Caco-2 (cell line): Measurements from ENCODE around the gene D2HGDH. TPM values are rescaled to one million over a fixed set of nuclear protein-coding genes. Genes with fewer than 3 reads are reported as not detected.
"Not testable (repeated sequence)": the region's sequence is repeated elsewhere in the genome, so short reads cannot be mapped to it uniquely, and the experiment has no call there.

ENCODE experiments used
- BruUV-seq: library from RNA; stranded (reverse); fragments of 400-500 nt; replicated peaks from 2 replicates; lab custom pipeline; 2021; lab: Mats Ljungman, UMichigan
- CTCF ChIA-PET: fragments of 300-600 bp; sonication (Branson Sonifier 250); formaldehyde crosslinking; loops from one replicate; lab custom pipeline; 2022; ENCODE audit warnings: antibody characterized with exemption; lab: Charles Lee
- POLR2A ChIA-PET: fragments of 300-600 bp; sonication (Branson Sonifier 250); formaldehyde crosslinking; loops from one replicate; lab custom pipeline; 2022; ENCODE audit warnings: antibody characterized with exemption; lab: Charles Lee
- DNase-seq, 2 experiments: peaks; one replicate each; pipeline versions ENCODE4 v3.0.0 to v3.0.0-alpha.2; 2020 to 2022
- H3K27me3 ChIP-seq: replicated peaks from 2 replicates; pipeline ENCODE4 v1.6.0; 2011; ENCODE audit warnings: low read length; ENCODE audit not compliant: control insufficient read depth, insufficient read depth
- H3K36me3 ChIP-seq: 2 replicates; pipeline ENCODE4 v1.5.1; 2011; ENCODE audit warnings: low read length; ENCODE audit not compliant: control insufficient read depth, insufficient read depth
- H3K4me1 ChIP-seq: fragments of 250-450 bp; sonication (Bioruptor Pico); 2 replicates; pipeline ENCODE4 v1.5.1; 2020; ENCODE audit warnings: mild to moderate bottlenecking
- H3K4me3 ChIP-seq: 2 replicates; pipeline ENCODE4 v1.5.1; 2011; ENCODE audit warnings: low read depth, mild to moderate bottlenecking, control low read depth, low read length
- H3K9me3 ChIP-seq: fragments of 250-450 bp; sonication (Bioruptor Pico); 2 replicates; pipeline ENCODE4 v1.5.1; 2020; ENCODE audit warnings: mild to moderate bottlenecking, moderate library complexity
- H3K27ac Mint-ChIP-seq: one replicate; pipeline ENCODE4 v1.8.0; 2022; ENCODE audit warnings: mixed read lengths; ENCODE audit not compliant: unreplicated experiment
- H3K27me3 Mint-ChIP-seq: one replicate; pipeline ENCODE4 v1.8.0; 2022; ENCODE audit warnings: mixed read lengths; ENCODE audit not compliant: insufficient read depth, unreplicated experiment
- H3K36me3 Mint-ChIP-seq: one replicate; pipeline ENCODE4 v1.8.0; 2022; ENCODE audit warnings: mild to moderate bottlenecking, mixed read lengths; ENCODE audit not compliant: insufficient read depth, unreplicated experiment
- H3K4me1 Mint-ChIP-seq: one replicate; pipeline ENCODE4 v1.8.0; 2022; ENCODE audit warnings: low read depth, mixed read lengths; ENCODE audit not compliant: unreplicated experiment
- H3K4me3 Mint-ChIP-seq: one replicate; pipeline ENCODE4 v1.8.0; 2022; ENCODE audit warnings: mild to moderate bottlenecking, moderate library complexity, mixed read lengths; ENCODE audit not compliant: unreplicated experiment
- H3K9me3 Mint-ChIP-seq: one replicate; pipeline ENCODE4 v1.8.0; 2022; ENCODE audit warnings: mixed read lengths; ENCODE audit not compliant: unreplicated experiment
- intact Hi-C: fragments of 100-400 bp; cut with micrococcal nuclease; formaldehyde crosslinking; loops from one replicate; pipeline ENCODE4 v1.10.0; 2022; ENCODE audit not compliant: unreplicated experiment
- total RNA-seq: library from RNA; stranded (reverse); gene quantifications from 2 replicates; pipeline ENCODE4 v1.2.3, GENCODE V29; 2022
- TF ChIP-seq, protein P1 (sequence below), 2 experiments: fragments of 200-600 bp in 1 of 2; IDR thresholded peaks; 1 replicate in 1 of 2; 2 replicates in 1 of 2; pipeline versions ENCODE4 v1.5.1 to v1.8.0; 2011 to 2022; ENCODE audit warnings: antibody characterized with exemption in 1 of 2, control low read depth in 1 of 2, inconsistent platforms in 1 of 2, low read depth in 1 of 2, low read length in 1 of 2, mild to moderate bottlenecking in 1 of 2, moderate library complexity in 1 of 2; ENCODE audit not compliant: insufficient read depth in 1 of 2, severe bottlenecking in 1 of 2, unreplicated experiment in 1 of 2

Gene D2HGDH
- total RNA-seq, 1 experiment from 2014 or later: 35.4 TPM

DNA sequence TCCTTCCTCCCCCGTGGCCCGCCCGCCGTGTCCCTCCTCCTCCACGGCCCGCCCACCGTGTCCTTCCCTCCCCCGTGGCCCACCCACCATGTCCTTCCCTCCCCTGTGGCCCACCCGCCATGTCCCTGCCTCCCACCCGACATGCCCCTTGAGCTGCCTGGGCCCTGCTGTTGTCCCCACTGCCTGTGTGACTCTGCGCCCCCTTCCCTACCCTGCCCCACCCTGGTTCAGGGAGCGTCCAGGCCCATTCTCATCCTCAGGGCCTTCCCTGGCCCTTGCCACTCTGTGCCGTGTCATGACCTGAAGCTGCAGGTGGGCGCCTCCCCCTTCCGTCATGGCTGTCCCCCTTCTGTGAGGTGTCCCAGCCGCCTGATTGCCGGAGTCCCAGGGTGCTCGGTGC is 20.7 kb downstream of the D2HGDH start:
- Histone ChIP-seq H3K4me1 (no peaks in the 10 kb centered on the region), H3K27me3 (no peaks in the 10 kb centered on the region), H3K4me3 (no peak overlapping the region), H3K36me3 (no peaks in the 10 kb centered on the region), H3K9me3 (no peaks in the 10 kb centered on the region)
- H3K36me3 Mint-ChIP-seq: peaks cover 16% of the 10 kb centered on the region
- H3K4me1 Mint-ChIP-seq: peaks cover 6% of the 10 kb centered on the region
- TF ChIP-seq, protein P1, sequence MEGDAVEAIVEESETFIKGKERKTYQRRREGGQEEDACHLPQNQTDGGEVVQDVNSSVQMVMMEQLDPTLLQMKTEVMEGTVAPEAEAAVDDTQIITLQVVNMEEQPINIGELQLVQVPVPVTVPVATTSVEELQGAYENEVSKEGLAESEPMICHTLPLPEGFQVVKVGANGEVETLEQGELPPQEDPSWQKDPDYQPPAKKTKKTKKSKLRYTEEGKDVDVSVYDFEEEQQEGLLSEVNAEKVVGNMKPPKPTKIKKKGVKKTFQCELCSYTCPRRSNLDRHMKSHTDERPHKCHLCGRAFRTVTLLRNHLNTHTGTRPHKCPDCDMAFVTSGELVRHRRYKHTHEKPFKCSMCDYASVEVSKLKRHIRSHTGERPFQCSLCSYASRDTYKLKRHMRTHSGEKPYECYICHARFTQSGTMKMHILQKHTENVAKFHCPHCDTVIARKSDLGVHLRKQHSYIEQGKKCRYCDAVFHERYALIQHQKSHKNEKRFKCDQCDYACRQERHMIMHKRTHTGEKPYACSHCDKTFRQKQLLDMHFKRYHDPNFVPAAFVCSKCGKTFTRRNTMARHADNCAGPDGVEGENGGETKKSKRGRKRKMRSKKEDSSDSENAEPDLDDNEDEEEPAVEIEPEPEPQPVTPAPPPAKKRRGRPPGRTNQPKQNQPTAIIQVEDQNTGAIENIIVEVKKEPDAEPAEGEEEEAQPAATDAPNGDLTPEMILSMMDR (IDR thresholded peaks at IDR 0.05; ENCODE audit: insufficient read depth in 1 of 2, low read depth in 1 of 2, low read length in 1 of 2, severe bottlenecking in 1 of 2, unreplicated experiment in 1 of 2): no peak
- ChIA-PET POLR2A (no interaction called here), CTCF (no interaction called here)
- no peaks in the 10 kb centered on the region for H3K9me3 Mint-ChIP-seq
- no peaks in the 10 kb centered on the region for H3K27me3 Mint-ChIP-seq
- BruUV-seq: no TSS peak
- no peak overlapping the region for H3K27ac Mint-ChIP-seq
- intact Hi-C loops: no loop called here
- DNase-seq: no peak
- H3K4me3 Mint-ChIP-seq: no peak overlapping the region

DNA sequence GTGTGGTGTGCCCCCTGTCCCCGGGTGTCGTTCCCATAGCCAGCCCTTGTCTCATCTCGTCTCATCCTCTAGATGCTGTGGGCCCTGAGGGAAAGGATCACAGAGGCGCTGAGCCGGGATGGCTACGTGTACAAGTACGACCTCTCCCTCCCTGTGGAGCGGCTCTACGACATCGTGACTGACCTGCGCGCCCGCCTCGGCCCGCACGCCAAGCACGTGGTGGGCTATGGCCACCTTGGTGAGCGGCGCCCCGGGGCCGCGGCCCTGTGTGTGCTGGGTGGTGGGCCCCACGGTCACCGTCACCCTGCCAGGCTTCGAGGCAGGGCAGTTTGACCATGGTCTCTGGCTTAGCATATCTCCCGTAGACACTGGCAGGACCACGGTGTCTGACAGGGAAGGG is 21.3 kb downstream of the D2HGDH start:
- Mint-ChIP-seq H3K27ac (no peak overlapping the region), H3K4me1 (peaks cover 6% of the 10 kb centered on the region), H3K36me3 (peaks cover 16% of the 10 kb centered on the region), H3K9me3 (no peaks in the 10 kb centered on the region), H3K27me3 (no peaks in the 10 kb centered on the region), H3K4me3 (no peak overlapping the region)
- TF ChIP-seq, protein P1 (IDR thresholded peaks at IDR 0.05; ENCODE audit: insufficient read depth in 1 of 2, low read depth in 1 of 2, low read length in 1 of 2, severe bottlenecking in 1 of 2, unreplicated experiment in 1 of 2): no peak
- no peaks in the 10 kb centered on the region for H3K27me3 ChIP-seq
- H3K4me3 ChIP-seq: no peak overlapping the region
- no peak for DNase-seq
- CTCF ChIA-PET: no interaction called here
- no peaks in the 10 kb centered on the region for H3K9me3 ChIP-seq
- POLR2A ChIA-PET: no interaction called here
- no peaks in the 10 kb centered on the region for H3K36me3 ChIP-seq
- no TSS peak for BruUV-seq
- H3K4me1 ChIP-seq: no peaks in the 10 kb centered on the region
- intact Hi-C loops: no loop called here

DNA sequence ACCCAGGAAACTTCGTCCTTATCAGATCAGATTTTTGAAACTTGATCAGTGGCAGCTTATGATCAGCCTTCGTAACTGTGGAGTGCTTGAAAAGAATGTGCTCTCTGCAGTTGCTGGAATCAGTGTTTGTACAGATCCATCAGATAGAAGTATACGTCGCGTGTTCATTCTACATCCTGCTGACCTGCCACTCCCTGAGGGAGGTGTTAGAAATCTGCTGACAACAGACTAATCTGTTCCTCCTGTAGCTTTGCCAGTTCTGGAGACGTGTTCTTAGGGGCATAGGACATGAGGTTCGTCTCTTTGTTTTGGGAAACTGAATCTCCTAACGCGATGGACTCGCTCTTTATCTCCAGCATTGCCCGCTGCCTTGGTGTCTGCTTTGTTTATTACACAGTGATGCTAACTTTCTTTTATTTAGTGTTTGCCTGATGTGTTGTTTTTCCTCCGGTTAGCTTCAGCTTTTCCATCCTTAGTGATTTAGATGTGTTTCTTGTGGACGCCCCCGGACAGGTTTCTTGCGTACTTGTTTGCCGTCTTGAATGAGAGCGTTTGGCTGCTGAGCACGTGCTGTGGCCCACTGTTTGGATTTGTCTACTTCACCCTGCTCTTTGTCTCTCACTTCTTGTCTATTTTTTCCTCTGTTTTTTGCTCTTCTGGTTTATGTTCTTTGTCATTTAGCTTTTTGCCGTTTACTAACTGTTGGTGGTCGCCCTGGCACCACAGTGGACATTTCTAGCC is 24.8 kb downstream of the D2HGDH start:
- Histone ChIP-seq H3K9me3 (no peaks in the 10 kb centered on the region), H3K36me3 (no peaks in the 10 kb centered on the region), H3K4me1 (no peaks in the 10 kb centered on the region), H3K4me3 (no peak overlapping the region), H3K27me3 (no peaks in the 10 kb centered on the region)
- ChIA-PET CTCF (interaction anchor here (0.6 kb wide), 1 partner anchor 57 kb away, joined by 8 read pairs; no protein-coding TSS in a partner anchor), POLR2A (no interaction called here)
- peaks cover 12% of the 10 kb centered on the region for H3K4me1 Mint-ChIP-seq
- no TSS peak for BruUV-seq
- H3K9me3 Mint-ChIP-seq: no peaks in the 10 kb centered on the region
- H3K36me3 Mint-ChIP-seq: peaks cover 13% of the 10 kb centered on the region
- TF ChIP-seq, protein P1 (IDR thresholded peaks at IDR 0.05; ENCODE audit: insufficient read depth in 1 of 2, low read depth in 1 of 2, low read length in 1 of 2, severe bottlenecking in 1 of 2, unreplicated experiment in 1 of 2): no peak
- H3K27ac Mint-ChIP-seq: no peak overlapping the region
- H3K27me3 Mint-ChIP-seq: no peaks in the 10 kb centered on the region
- H3K4me3 Mint-ChIP-seq: no peak overlapping the region
- no peak for DNase-seq
- intact Hi-C loops: no loop called here

DNA sequence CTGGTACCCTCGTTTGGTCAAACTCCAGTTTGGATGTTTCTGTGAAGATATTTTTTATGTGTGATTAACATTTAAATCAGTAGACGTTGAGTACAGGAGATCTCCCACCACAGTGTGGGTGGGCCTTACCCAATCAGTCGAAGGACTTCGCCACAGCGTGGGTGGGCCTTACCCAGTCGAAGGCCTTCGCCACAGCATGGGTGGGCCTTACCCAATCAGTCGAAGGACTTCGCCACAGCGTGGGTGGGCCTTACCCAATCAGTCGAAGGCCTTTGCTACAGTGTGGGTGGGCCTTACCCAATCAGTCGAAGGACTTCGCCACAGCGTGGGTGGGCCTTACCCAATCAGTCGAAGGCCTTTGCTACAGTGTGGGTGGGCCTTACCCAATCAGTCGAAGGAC is 25.5 kb downstream of the D2HGDH start:
- Mint-ChIP-seq H3K36me3 (peaks cover 13% of the 10 kb centered on the region), H3K4me1 (peaks cover 12% of the 10 kb centered on the region)
- CTCF ChIA-PET, POLR2A ChIA-PET, DNase-seq, intact Hi-C loops, H3K4me1 ChIP-seq, H3K4me3 ChIP-seq, H3K27me3 ChIP-seq, H3K9me3 ChIP-seq, H3K9me3 Mint-ChIP-seq, H3K27ac Mint-ChIP-seq, H3K27me3 Mint-ChIP-seq, H3K36me3 ChIP-seq, BruUV-seq, H3K4me3 Mint-ChIP-seq: not testable (repeated sequence)
